Endothelial cell of umbilical vein (primary cell): ENCODE results near the gene HDHD3. TPM values are rescaled to one million over a fixed set of nuclear protein-coding genes. Genes with fewer than 3 reads are reported as not detected.

ENCODE experiments used
- BruUV-seq: library from RNA; stranded (reverse); fragments of 400-500 nt; replicated peaks from 2 replicates; lab custom pipeline; 2021; lab: Mats Ljungman, UMichigan
- CTCF ChIA-PET: fragments of 300-600, 350-600 bp; sonication (Branson Sonifier 250); formaldehyde crosslinking; loops from one replicate; lab custom pipeline; 2021; ENCODE audit warnings: antibody characterized with exemption, inconsistent platforms; lab: Charles Lee
- POLR2A ChIA-PET: fragments of 300-600, 350-600 bp; sonication (Branson Sonifier 250); formaldehyde crosslinking; loops from one replicate; lab custom pipeline; 2021; ENCODE audit warnings: antibody characterized with exemption, inconsistent platforms; lab: Charles Lee
- DNase-seq: peaks from one replicate; pipeline ENCODE4 v3.0.0-alpha.2; 2011; ENCODE audit warnings: low read depth, low spot score
- FAIRE-seq: peaks from 2 replicates; lab custom pipeline; 2011; peaks lifted over from hg19 to GRCh38; lab: Jason Lieb, UNC
- H2AFZ ChIP-seq: 2 replicates; pipeline ENCODE4 v1.6.0; 2012; ENCODE audit warnings: low read depth, low read length, control low read depth, inconsistent platforms
- H3K27ac ChIP-seq: 2 replicates; pipeline ENCODE4 v1.5.1; 2011; ENCODE audit warnings: low read depth, mild to moderate bottlenecking, control low read depth, low read length, moderate library complexity; ENCODE audit not compliant: insufficient read depth
- H3K27me3 ChIP-seq, 2 experiments: 2 replicates each; pipeline versions ENCODE4 v1.6.0 to v1.6.1; 2011; ENCODE audit warnings: low read length in 2 of 2, mixed read lengths in 1 of 2; ENCODE audit not compliant: control insufficient read depth in 2 of 2, insufficient read depth in 2 of 2
- H3K36me3 ChIP-seq, 2 experiments: 2 replicates in 1 of 2; 3 replicates in 1 of 2; pipeline ENCODE4 v1.5.1; 2011; ENCODE audit warnings: low read length in 2 of 2, mild to moderate bottlenecking in 1 of 2, moderate library complexity in 1 of 2; ENCODE audit not compliant: control insufficient read depth in 2 of 2, insufficient read depth in 2 of 2; ENCODE audit errors: extremely low read depth in 1 of 2
- H3K4me1 ChIP-seq: 3 replicates; pipeline ENCODE4 v1.5.1; 2011; ENCODE audit warnings: mild to moderate bottlenecking, low read length; ENCODE audit not compliant: control insufficient read depth, insufficient read depth; ENCODE audit errors: extremely low read depth
- H3K4me2 ChIP-seq: 2 replicates; pipeline ENCODE4 v1.6.1; 2011; ENCODE audit warnings: low read length, control low read depth, mixed read lengths; ENCODE audit not compliant: insufficient read depth
- H3K4me3 ChIP-seq, 3 experiments: fragments of 200-600 bp in 1 of 3; sonication (generic), shearing (Covaris generic) in 1 of 3; replicated peaks in 1 of 3; 2 replicates each; pipeline ENCODE4 v1.5.1; 2011 to 2016; ENCODE audit warnings: control low read depth in 3 of 3, low read length in 3 of 3, mild to moderate bottlenecking in 2 of 3, inconsistent platforms in 1 of 3, low read depth in 1 of 3, moderate library complexity in 1 of 3; ENCODE audit not compliant: insufficient read depth in 1 of 3
- H3K79me2 ChIP-seq: 2 replicates; pipeline ENCODE4 v1.6.0; 2012; ENCODE audit warnings: low read length, inconsistent platforms; ENCODE audit not compliant: control insufficient read depth, insufficient read depth
- H3K9ac ChIP-seq: replicated peaks from 2 replicates; pipeline ENCODE3; 2011; ENCODE audit warnings: low read length, control low read depth; ENCODE audit not compliant: insufficient read depth; ENCODE audit errors: extremely low read depth
- H3K9me1 ChIP-seq: replicated peaks from 3 replicates; pipeline ENCODE4 v1.6.0; 2011; ENCODE audit warnings: mild to moderate bottlenecking, low read length; ENCODE audit not compliant: control insufficient read depth, insufficient read depth; ENCODE audit errors: extremely low read depth
- H3K9me3 ChIP-seq: replicated peaks from 2 replicates; pipeline ENCODE4 v1.5.1; 2012; ENCODE audit warnings: low read length, inconsistent platforms; ENCODE audit not compliant: control insufficient read depth, insufficient read depth
- H4K20me1 ChIP-seq: replicated peaks from 2 replicates; pipeline ENCODE3; 2011; ENCODE audit warnings: mild to moderate bottlenecking, low read length; ENCODE audit not compliant: control insufficient read depth, insufficient read depth; ENCODE audit errors: extremely low read depth
- EZH2 ChIP-seq: IDR thresholded peaks from 2 replicates; pipeline ENCODE4 v1.6.1; 2012; ENCODE audit warnings: borderline replicate concordance, low read depth, mild to moderate bottlenecking, moderate library complexity, low read length, inconsistent platforms; ENCODE audit not compliant: severe bottlenecking
- FOS ChIP-seq: IDR thresholded peaks from 2 replicates; pipeline ENCODE4 v1.6.1; 2011; ENCODE audit warnings: mild to moderate bottlenecking, low read length, moderate library complexity, borderline replicate concordance; ENCODE audit not compliant: insufficient read depth
- GATA2 ChIP-seq: IDR thresholded peaks from 2 replicates; pipeline ENCODE4 v1.7.0; 2011; ENCODE audit warnings: low read depth, mild to moderate bottlenecking, moderate library complexity, mixed read lengths, low read length; ENCODE audit not compliant: insufficient read length, insufficient read depth
- JUN ChIP-seq: IDR thresholded peaks from 2 replicates; pipeline ENCODE4 v1.6.1; 2011; ENCODE audit warnings: borderline replicate concordance, low read depth; ENCODE audit not compliant: insufficient read length, insufficient read depth
- MYC ChIP-seq: IDR thresholded peaks from one replicate; pipeline ENCODE4 v1.6.1; 2011; ENCODE audit warnings: mild to moderate bottlenecking, low read depth, low read length
- POLR2A ChIP-seq: IDR thresholded peaks from 2 replicates; pipeline ENCODE4 v1.6.1; 2012; ENCODE audit warnings: low read depth, mild to moderate bottlenecking, control low read depth, low read length
- POLR2AphosphoS5 ChIP-seq: IDR thresholded peaks from 2 replicates; pipeline ENCODE4 v1.6.1; 2012; ENCODE audit warnings: low read depth, mild to moderate bottlenecking, control low read depth, low read length, moderate library complexity; ENCODE audit not compliant: insufficient read depth
- dilution Hi-C: fragments of 300-500 bp; cut with MboI; formaldehyde crosslinking; loops from one replicate; pipeline ENCODE4 v1.15.0; 2019; ENCODE audit warnings: low sequenced_read_pairs; ENCODE audit not compliant: extremely low pct_ligation_motif_present
- intact Hi-C: fragments of 100-400 bp; cut with micrococcal nuclease; formaldehyde crosslinking; loops from one replicate; pipeline ENCODE4 v1.10.0; 2022
- polyA plus RNA-seq, 4 experiments: library from polyadenylated mRNA; depleted of rRNA in 3 of 4; stranded (reverse) in 3 of 4; unstranded in 1 of 4; fragments of >200 nt; gene quantifications; 2 replicates each; pipeline versions ENCODE4 v1.2.1 to v1.2.3, GENCODE V29; 2011 to 2012; ENCODE audit warnings: missing spikeins in 1 of 4
- total RNA-seq: library from RNA; stranded (reverse); gene quantifications from 2 replicates; pipeline ENCODE4 v1.2.3, GENCODE V29; 2021
- TF ChIP-seq, protein P1 (sequence below): IDR thresholded peaks from 2 replicates; pipeline ENCODE4 v1.6.1; 2011; ENCODE audit not compliant: insufficient read depth, insufficient read length
- TF ChIP-seq, protein P2 (sequence below), 2 donors: IDR thresholded peaks; 1 replicate in 1 of 2; 2 replicates in 1 of 2; pipeline ENCODE4 v1.5.1; 2011; ENCODE audit warnings: low read length in 2 of 2, mild to moderate bottlenecking in 2 of 2, moderate library complexity in 2 of 2, control low read depth in 1 of 2, inconsistent platforms in 1 of 2, low read depth in 1 of 2; ENCODE audit not compliant: insufficient read depth in 1 of 2; ENCODE audit errors: extremely low read depth in 1 of 2

The HDHD3 gene
- total and polyA plus RNA-seq, 2 donors (not counting 3 experiments of a cell fraction or from before 2014, with no cell fraction given): 7.6 to 14.1 TPM

DNA sequence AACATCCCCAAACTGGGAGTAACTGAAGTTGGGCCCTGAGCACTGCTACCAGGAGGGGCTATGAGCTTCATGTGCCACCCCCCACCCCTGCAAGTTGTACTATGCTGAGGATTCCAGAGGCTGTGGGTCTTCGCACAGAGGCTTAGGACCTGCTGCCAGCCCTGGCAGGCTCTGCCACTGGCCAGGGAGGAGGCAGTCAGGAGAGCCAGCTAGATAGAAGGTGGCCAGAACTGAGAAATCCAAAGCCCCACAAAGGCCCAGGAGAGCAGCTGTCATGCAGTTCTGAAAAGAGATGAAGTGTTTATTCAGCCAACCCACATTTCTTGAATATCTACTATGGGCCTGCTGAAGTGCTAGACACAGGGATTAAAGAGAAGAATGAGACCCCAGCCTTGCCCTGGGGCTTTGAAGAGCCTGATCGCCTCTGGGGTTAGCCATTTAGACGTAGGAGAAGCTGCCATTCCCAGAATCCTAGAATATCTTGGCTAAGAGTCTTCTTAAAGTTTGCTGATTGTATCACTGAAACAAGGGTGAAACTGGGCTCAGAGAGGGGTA, 22.9 kb upstream of the HDHD3 start:
- intact Hi-C loops: loop anchor here (2.0 kb wide), 2 partner anchors 47 to 59 kb away; partner anchors contain the start of gene WDR31
- dilution Hi-C loops: no loop called here

DNA sequence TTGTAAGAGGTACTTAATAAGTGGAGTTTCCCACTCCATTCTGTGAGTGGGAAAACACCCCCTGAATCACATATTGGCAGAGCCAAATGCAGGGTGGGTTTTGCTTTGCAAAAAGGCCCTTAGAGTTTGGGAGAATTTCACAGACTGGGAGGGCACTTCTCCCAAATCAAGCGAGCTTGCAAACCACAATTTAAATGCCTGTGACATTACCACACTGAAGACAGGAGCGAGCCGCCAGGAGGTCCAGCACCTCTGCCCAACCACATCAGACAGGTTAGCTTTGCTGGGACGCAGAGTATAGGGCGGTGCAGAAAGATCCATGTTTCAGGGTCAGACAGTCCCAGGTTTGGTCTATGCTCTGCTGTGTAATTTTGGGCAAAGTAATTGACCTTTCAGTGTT, 22.0 kb upstream of the HDHD3 start:
- DNase-seq: no peak
- no TSS peak for BruUV-seq
- H3K4me1 ChIP-seq: peaks cover 24% of the 10 kb centered on the region
- no peaks in the 10 kb centered on the region for H3K27me3 ChIP-seq
- ChIA-PET CTCF (interaction anchor here (0.8 to 1.4 kb wide), 9 partner anchors 9 to 259 kb away, joined by 3 to 4 read pairs (median 3); partner anchors contain the start of genes C9orf43, POLE3 and WDR31), POLR2A (no interaction called here)
- TF ChIP-seq, protein P1, sequence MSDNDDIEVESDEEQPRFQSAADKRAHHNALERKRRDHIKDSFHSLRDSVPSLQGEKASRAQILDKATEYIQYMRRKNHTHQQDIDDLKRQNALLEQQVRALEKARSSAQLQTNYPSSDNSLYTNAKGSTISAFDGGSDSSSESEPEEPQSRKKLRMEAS: no peak
- no peak for TF ChIP-seq POLR2AphosphoS5
- TF ChIP-seq MYC: no peak
- TF ChIP-seq GATA2: no peak
- no peak for TF ChIP-seq EZH2
- no peak for TF ChIP-seq JUN
- TF ChIP-seq, protein P2, sequence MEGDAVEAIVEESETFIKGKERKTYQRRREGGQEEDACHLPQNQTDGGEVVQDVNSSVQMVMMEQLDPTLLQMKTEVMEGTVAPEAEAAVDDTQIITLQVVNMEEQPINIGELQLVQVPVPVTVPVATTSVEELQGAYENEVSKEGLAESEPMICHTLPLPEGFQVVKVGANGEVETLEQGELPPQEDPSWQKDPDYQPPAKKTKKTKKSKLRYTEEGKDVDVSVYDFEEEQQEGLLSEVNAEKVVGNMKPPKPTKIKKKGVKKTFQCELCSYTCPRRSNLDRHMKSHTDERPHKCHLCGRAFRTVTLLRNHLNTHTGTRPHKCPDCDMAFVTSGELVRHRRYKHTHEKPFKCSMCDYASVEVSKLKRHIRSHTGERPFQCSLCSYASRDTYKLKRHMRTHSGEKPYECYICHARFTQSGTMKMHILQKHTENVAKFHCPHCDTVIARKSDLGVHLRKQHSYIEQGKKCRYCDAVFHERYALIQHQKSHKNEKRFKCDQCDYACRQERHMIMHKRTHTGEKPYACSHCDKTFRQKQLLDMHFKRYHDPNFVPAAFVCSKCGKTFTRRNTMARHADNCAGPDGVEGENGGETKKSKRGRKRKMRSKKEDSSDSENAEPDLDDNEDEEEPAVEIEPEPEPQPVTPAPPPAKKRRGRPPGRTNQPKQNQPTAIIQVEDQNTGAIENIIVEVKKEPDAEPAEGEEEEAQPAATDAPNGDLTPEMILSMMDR (IDR thresholded peaks at IDR 0.05; ENCODE audit: extremely low read depth in 1 of 2, insufficient read depth in 1 of 2, low read depth in 1 of 2, low read length in 2 of 2): no peak
- TF ChIP-seq FOS: no peak
- no peak for TF ChIP-seq POLR2A
- no peak overlapping the region for H3K27ac ChIP-seq
- no peaks in the 10 kb centered on the region for H3K9me3 ChIP-seq
- H3K36me3 ChIP-seq: no peaks in the 10 kb centered on the region
- intact Hi-C loops (no loop called here), dilution Hi-C loops (no loop called here)
- FAIRE-seq: no peak
- no peak overlapping the region for H3K9ac ChIP-seq
- H3K9me1 ChIP-seq: no peaks in the 10 kb centered on the region
- H4K20me1 ChIP-seq: no peaks in the 10 kb centered on the region
- no peak overlapping the region for H2AFZ ChIP-seq
- H3K79me2 ChIP-seq: no peaks in the 10 kb centered on the region
- no peak overlapping the region for H3K4me2 ChIP-seq
- H3K4me3 ChIP-seq: no peak overlapping the region

More for the DNA sequence above, 22.9 kb upstream of the HDHD3 start:
- H3K9ac ChIP-seq: no peak overlapping the region
- BruUV-seq: no TSS peak
- CTCF ChIA-PET: interaction anchor here (1.0 to 2.0 kb wide), 2 partner anchors 125 to 258 kb away, joined by 3 to 9 read pairs; partner anchors contain the start of gene CDC26
- TF ChIP-seq, protein P1: no peak
- no peak for TF ChIP-seq FOS
- TF ChIP-seq GATA2: no peak
- TF ChIP-seq JUN: no peak
- no peak for TF ChIP-seq EZH2
- no peak for TF ChIP-seq POLR2A
- H3K27ac ChIP-seq: no peak overlapping the region
- H3K9me3 ChIP-seq: no peaks in the 10 kb centered on the region
- H2AFZ ChIP-seq: no peak overlapping the region
- H3K4me1 ChIP-seq: peaks cover 24% of the 10 kb centered on the region
- no peak for DNase-seq
- no peak for FAIRE-seq
- H3K27me3 ChIP-seq: no peaks in the 10 kb centered on the region
- no peaks in the 10 kb centered on the region for H4K20me1 ChIP-seq
- H3K79me2 ChIP-seq: no peaks in the 10 kb centered on the region
- no peak overlapping the region for H3K4me3 ChIP-seq
- no peaks in the 10 kb centered on the region for H3K9me1 ChIP-seq
- no peaks in the 10 kb centered on the region for H3K36me3 ChIP-seq
- no peak overlapping the region for H3K4me2 ChIP-seq
- POLR2A ChIA-PET: interaction anchor here (0.5 kb wide), 1 partner anchor 84 kb away, joined by 6 read pairs; no protein-coding TSS in a partner anchor
